Mucosa of rectum (tissue), 2 donors: ENCODE data around the gene ZNF280C.

ENCODE experiments used
- H3K27ac ChIP-seq, 2 donors: one replicate each; pipeline ENCODE4 v1.7.0; 2013; ENCODE audit warnings: inconsistent platforms in 2 of 2, low read depth in 2 of 2, low read length in 2 of 2
- H3K27me3 ChIP-seq, 2 donors: one replicate each; pipeline ENCODE4 v1.7.0; 2013; ENCODE audit warnings: low read length in 2 of 2; ENCODE audit not compliant: control insufficient read depth in 2 of 2, insufficient read depth in 2 of 2
- H3K36me3 ChIP-seq, 2 donors: one replicate each; pipeline ENCODE4 v1.7.0; 2013; ENCODE audit warnings: low read length in 2 of 2; ENCODE audit not compliant: control insufficient read depth in 2 of 2, insufficient read depth in 2 of 2
- H3K4me1 ChIP-seq, 2 donors: one replicate each; pipeline ENCODE4 v1.7.0; 2013; ENCODE audit warnings: low read length in 2 of 2, mild to moderate bottlenecking in 1 of 2; ENCODE audit not compliant: control insufficient read depth in 2 of 2, insufficient read depth in 2 of 2
- H3K4me3 ChIP-seq, 2 donors: one replicate each; pipeline ENCODE4 v1.7.0; 2013; ENCODE audit warnings: low read length in 2 of 2
- H3K9ac ChIP-seq, 2 donors: one replicate each; pipeline ENCODE4 v1.7.0; 2013; ENCODE audit warnings: low read length in 2 of 2, low read depth in 1 of 2, mild to moderate bottlenecking in 1 of 2
- H3K9me3 ChIP-seq, 2 donors: one replicate each; pipeline ENCODE4 v1.7.0; 2013; ENCODE audit warnings: low read length in 2 of 2; ENCODE audit not compliant: control insufficient read depth in 2 of 2
- donor health status: healthy.
- donor health status: Normal muscosa, but diverticular disease.

Gene ZNF280C

DNA sequence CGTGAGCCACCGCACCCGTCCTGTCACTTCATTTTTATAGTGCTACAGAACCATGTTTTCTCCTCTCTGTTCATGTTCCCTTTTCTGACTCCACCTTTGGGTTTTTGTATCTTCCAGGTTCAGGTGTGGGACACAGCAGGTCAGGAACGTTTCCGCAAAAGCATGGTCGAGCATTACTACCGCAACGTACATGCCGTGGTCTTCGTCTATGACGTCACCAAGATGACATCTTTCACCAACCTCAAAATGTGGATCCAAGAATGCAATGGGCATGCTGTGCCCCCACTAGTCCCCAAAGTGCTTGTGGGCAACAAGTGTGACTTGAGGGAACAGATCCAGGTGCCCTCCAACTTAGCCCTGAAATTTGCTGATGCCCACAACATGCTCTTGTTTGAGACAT, 84.5 kb downstream of the ZNF280C start:
- Histone ChIP-seq H3K4me1 (no peaks in the 10 kb centered on the region), H3K4me3 (no peak overlapping the region), H3K9me3 (no peaks in the 10 kb centered on the region), H3K27ac (no peak overlapping the region), H3K27me3 (peaks cover 0 to 3% of the 10 kb centered on the region in 2 donors), H3K36me3 (no peaks in the 10 kb centered on the region), H3K9ac (no peak overlapping the region)

DNA sequence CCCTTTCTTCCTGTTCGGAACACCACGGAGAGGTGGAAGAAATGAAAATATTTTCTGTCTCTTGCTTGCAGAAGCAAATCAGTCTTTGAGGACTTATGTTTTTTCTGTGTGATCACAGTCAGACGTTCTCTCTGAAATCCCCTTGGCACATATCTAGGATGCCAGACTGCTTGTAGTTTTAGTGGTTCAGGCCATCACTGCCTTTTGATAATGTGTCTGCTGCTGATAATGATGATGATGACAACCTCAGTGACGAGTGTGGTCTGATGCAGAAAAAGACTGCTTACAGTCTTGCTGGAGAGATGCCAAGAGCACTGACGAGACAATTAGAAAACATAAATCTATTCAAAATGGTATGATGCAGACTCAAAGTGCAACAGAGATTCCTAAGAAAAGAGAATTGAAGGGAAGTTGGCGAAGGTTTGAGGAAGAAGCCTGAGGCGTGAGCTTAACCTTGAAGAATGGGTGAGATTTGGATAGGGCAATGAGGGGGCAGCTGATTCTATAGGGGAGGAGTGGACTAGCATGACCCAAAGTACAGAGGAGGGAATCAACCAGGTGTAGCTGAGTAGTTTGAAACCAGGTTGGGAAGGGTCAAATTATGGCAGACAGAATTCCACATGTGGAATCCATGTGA, 89.0 kb downstream of the ZNF280C start:
- Histone ChIP-seq H3K36me3 (no peaks in the 10 kb centered on the region), H3K9ac (no peak overlapping the region), H3K9me3 (no peaks in the 10 kb centered on the region), H3K27ac (no peak overlapping the region), H3K4me3 (no peak overlapping the region), H3K4me1 (no peaks in the 10 kb centered on the region), H3K27me3 (peaks cover 0 to 3% of the 10 kb centered on the region in 2 donors)

DNA sequence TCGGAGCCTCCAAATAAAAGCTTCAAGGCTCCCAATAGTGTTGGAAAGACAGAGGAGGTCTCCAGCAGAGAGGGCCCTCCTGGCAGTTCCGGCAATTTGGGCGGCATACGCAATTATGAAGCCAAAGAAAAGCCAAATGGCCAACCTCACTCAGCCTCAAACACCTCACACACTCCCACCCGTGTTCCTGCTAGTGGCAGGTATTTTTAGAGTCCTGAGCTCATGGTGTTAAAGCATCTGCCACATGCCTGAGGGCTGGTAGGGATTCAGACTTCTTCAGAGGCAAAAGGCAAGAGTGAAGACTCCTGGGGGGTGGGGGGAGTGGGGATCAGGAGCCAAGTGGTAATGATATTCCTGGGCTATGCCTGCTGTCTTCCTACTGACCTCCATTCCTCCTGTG, 89.5 kb downstream of the ZNF280C start:
- Histone ChIP-seq H3K4me1 (peaks cover 0 to 1% of the 10 kb centered on the region in 2 donors), H3K4me3 (no peak overlapping the region), H3K9me3 (no peaks in the 10 kb centered on the region), H3K9ac (no peak overlapping the region), H3K27ac (no peak overlapping the region), H3K36me3 (no peaks in the 10 kb centered on the region), H3K27me3 (peaks cover 0 to 1% of the 10 kb centered on the region in 2 donors)

DNA sequence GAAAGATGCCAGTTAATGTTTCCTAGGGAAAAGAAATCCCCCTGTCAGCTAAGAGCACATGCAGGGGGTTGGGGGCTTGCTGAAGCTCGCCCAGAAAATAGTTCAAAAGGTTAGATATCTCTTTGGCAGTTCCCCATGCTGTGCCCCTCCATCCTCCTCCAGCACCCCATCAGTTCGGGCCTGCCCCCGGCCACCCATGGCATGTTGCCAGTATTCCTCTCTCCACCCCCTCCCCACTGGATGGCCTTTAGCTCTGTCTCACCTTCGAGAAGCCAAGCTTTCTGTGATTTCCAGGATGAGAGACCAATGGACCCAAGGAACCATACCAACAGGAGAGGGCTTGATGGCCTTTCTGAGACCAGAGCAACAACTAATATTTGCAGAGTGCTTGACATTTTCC, 91.8 kb downstream of the ZNF280C start:
- H3K9ac ChIP-seq = no peak overlapping the region
- no peaks in the 10 kb centered on the region for H3K9me3 ChIP-seq
- peaks cover 0 to 2% of the 10 kb centered on the region in 2 donors for H3K4me1 ChIP-seq
- H3K36me3 ChIP-seq = no peaks in the 10 kb centered on the region
- no peak overlapping the region for H3K27ac ChIP-seq
- H3K4me3 ChIP-seq = no peak overlapping the region
- peaks cover 0 to 6% of the 10 kb centered on the region in 2 donors for H3K27me3 ChIP-seq

DNA sequence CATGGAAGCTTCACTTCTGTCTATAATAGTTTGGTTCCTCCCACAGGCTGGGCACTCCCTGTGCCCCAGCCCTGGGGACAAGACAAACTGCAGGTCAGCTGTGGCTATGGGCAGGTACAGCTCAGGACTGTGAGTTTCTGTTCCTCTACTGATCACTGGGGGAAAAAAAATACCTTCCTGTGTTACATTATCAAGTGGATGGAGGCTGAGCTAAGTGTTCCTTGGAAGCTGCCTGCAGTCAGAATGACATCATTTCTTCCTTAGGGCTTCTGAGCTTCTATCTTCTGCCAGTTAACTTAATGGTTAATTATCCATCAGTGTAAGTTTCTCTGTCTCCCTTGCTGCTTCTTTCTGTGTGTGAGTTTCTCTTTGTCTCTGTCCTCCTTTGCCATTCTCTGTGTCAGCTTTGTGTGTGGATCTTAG, 92.3 kb downstream of the ZNF280C start:
- Histone ChIP-seq H3K4me3 (no peak overlapping the region), H3K27ac (no peak overlapping the region), H3K4me1 (peaks cover 0 to 2% of the 10 kb centered on the region in 2 donors), H3K36me3 (no peaks in the 10 kb centered on the region), H3K27me3 (peaks cover 0 to 8% of the 10 kb centered on the region in 2 donors), H3K9ac (no peak overlapping the region), H3K9me3 (no peaks in the 10 kb centered on the region)

DNA sequence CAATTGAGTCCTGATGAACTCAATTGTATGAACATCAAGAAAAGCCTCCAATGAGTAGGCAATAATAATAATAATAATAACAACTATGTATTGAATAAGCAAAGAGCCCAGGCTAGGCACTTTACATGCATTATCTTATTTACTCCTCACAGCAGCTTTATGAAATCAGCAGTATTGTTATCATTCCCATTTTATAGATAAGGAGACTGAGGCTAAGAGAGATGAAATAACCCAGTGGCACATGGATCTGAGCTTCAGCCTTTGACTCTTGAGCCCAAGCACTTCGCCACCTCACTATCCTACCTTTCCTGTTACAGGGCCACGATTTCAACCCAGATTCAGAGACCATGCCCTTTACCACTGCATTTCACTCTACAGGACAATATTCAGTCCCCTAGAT, 93.8 kb downstream of the ZNF280C start:
- H3K36me3 ChIP-seq = no peaks in the 10 kb centered on the region
- no peak overlapping the region for H3K27ac ChIP-seq
- H3K4me1 ChIP-seq = peaks cover 0 to 2% of the 10 kb centered on the region in 2 donors
- no peak overlapping the region for H3K4me3 ChIP-seq
- no peak overlapping the region for H3K9ac ChIP-seq
- H3K27me3 ChIP-seq = peaks cover 3 to 14% of the 10 kb centered on the region in 2 donors
- H3K9me3 ChIP-seq = no peaks in the 10 kb centered on the region

DNA sequence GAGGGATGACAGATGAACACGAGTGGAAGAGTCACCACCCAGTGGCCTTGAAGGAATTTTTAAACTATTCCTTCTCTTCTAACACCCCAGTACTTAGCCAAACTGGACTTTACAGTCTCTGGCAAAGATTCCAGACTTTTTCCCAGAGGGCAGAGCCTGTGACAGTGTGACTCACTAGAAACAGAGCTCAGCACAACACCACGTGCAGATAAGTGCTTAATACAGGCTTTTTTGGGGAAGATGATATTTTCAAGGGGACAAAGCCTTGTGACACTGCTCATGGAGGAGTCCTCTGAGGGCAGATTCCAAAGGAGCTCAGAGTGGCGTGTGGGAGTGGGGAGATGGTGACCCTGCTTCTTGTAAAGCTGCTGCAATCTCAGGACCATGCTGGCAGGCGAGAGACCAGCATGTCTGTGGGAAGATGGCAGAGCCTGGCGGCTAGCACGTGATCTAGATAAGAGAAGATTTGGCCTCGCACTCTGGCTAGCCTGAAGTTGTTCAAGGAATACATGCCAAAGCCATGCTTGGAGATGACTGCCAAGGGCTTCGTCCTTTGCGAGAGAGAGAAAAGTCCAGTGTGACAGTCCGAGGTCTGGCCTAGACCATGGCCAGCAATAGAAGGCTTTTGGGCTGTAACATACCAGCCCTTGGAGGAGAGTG, 94.5 kb downstream of the ZNF280C start:
- H3K27ac ChIP-seq = peak overlapping the region; percentile 23 to 38
- no peaks in the 10 kb centered on the region for H3K9me3 ChIP-seq
- no peak overlapping the region for H3K9ac ChIP-seq
- peaks cover 3 to 14% of the 10 kb centered on the region in 2 donors for H3K27me3 ChIP-seq
- H3K4me3 ChIP-seq = peak overlapping the region in 1 of 2 donors; percentile 17
- H3K36me3 ChIP-seq = no peaks in the 10 kb centered on the region
- peaks cover 0 to 2% of the 10 kb centered on the region in 2 donors for H3K4me1 ChIP-seq

DNA sequence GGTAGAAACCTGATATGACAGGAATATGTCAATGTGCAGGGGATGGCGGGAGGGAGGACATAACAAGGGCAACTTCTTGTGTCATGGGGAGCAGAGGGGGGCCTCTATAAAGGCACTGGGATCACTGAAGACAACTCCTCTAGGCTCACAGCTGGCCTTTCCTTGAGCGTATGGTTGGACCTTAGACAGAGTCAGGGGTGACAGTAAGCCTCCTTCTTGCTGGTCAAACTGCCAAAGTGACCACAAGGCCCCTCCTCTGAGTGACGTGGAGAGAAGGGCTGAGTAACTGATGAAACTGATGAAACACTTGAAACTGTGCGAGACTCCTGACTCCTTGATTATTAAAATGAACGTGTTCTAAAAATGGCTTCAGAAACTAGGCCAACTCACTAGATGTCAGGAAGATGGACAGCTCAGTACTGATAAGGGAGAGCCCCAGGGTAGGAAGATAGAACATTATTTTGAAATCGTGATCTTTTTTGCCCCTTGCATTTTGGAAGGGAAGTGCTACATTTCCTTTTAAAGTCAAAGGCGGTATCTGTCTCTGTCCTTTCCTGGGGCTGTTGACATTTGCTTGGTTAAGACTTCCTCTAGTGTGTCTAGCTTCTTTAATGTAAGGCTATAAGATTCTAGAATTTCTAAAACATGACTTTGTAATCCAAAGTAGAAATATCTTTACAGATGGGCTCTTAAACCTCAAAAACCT, 95.4 kb downstream of the ZNF280C start:
- no peaks in the 10 kb centered on the region for H3K36me3 ChIP-seq
- H3K9me3 ChIP-seq = no peaks in the 10 kb centered on the region
- peaks cover 3 to 14% of the 10 kb centered on the region in 2 donors for H3K27me3 ChIP-seq
- H3K9ac ChIP-seq = no peak overlapping the region
- H3K4me3 ChIP-seq = peak overlapping the region in 1 of 2 donors; percentile 38
- peak overlapping the region; percentile 23 to 38 for H3K27ac ChIP-seq
- peaks cover 0 to 2% of the 10 kb centered on the region in 2 donors for H3K4me1 ChIP-seq

DNA sequence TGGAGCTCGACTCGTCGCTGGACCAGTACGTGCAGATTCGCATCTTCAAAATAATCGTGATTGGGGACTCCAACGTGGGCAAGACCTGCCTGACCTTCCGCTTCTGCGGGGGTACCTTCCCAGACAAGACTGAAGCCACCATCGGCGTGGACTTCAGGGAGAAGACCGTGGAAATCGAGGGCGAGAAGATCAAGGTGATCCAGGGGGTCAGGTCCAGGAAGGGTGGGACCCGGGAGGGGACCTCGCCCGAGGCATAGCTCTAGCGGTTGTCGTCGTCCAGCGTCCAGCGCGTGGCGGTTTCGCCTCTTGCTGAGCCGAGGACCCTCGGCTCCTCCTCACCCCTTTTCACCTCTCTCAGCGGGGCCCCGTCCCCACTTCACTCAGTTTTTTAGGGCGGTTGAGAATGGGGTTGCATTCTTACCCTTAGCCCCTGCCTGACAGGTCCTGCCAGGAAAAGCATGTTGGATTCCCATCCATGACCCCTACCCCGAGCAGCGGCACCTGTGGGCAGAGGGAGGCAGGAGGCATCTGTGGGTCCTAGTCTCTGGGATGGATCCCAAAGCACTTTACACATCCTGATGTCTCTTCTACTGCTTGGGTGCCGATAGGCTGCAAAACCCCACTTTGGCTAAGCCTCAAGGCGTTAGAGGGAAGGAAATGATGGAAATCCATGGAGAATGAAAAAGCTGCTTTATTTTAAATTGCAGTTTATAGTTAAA, 96.4 kb downstream of the ZNF280C start:
- Histone ChIP-seq H3K9ac (peak overlapping the region in 1 of 2 donors; percentile 47), H3K27ac (no peak overlapping the region), H3K4me3 (peak overlapping the region; percentile 59 to 65), H3K4me1 (peaks cover 0 to 2% of the 10 kb centered on the region in 2 donors), H3K9me3 (no peaks in the 10 kb centered on the region), H3K36me3 (no peaks in the 10 kb centered on the region), H3K27me3 (peaks cover 3 to 14% of the 10 kb centered on the region in 2 donors)
